ENCODE data around the gene MEIS2. TPM values are rescaled to one million over a fixed set of nuclear protein-coding genes. Genes with fewer than 3 reads are reported as not detected.

MEIS2 gene
- total and polyA plus RNA-seq, 8 donors: 14.1 to 44.5 (median 36.3) TPM

DNA sequence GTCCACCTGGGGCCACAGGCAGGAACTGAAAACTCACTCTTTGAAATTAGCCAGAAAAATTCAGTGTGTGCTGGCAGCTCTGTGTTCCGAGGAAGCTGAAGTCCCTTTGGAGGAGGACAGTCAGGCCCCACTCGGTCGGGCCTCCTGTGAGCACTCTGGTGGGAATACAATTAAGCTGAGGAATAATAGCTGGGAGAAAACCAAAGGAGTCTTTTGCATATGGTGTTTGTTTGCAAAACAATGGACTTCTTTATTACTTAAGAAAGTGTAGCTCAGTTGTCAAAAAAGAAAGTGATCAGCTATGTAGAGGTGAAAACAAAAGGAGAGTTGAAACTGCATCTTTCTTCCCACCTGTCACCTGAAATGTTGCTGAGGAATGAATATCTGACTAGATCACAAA is 202.5 kb downstream of the MEIS2 start:
- Histone ChIP-seq H3K27me3 (no peaks in the 10 kb centered on the region), H3K4me1 (no peaks in the 10 kb centered on the region), H3K9me3 (no peaks in the 10 kb centered on the region), H3K4me3 (no peak overlapping the region), H3K36me3 (peaks cover 0 to 3% of the 10 kb centered on the region in 2 donors), H3K27ac (no peak overlapping the region)
- DNase-seq: no peak
- TF ChIP-seq, protein P1, sequence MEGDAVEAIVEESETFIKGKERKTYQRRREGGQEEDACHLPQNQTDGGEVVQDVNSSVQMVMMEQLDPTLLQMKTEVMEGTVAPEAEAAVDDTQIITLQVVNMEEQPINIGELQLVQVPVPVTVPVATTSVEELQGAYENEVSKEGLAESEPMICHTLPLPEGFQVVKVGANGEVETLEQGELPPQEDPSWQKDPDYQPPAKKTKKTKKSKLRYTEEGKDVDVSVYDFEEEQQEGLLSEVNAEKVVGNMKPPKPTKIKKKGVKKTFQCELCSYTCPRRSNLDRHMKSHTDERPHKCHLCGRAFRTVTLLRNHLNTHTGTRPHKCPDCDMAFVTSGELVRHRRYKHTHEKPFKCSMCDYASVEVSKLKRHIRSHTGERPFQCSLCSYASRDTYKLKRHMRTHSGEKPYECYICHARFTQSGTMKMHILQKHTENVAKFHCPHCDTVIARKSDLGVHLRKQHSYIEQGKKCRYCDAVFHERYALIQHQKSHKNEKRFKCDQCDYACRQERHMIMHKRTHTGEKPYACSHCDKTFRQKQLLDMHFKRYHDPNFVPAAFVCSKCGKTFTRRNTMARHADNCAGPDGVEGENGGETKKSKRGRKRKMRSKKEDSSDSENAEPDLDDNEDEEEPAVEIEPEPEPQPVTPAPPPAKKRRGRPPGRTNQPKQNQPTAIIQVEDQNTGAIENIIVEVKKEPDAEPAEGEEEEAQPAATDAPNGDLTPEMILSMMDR (IDR thresholded peaks at IDR 0.05): no peak
- intact Hi-C loops (cut with DNase I): no loop called here
- ATAC-seq: no peak

GRCh38 chr15:36896949-36897348 is 203.4 kb downstream of the MEIS2 start:
- Histone ChIP-seq H3K27ac (no peak overlapping the region), H3K27me3 (no peaks in the 10 kb centered on the region), H3K36me3 (peaks cover 0 to 6% of the 10 kb centered on the region in 2 donors), H3K9me3 (no peaks in the 10 kb centered on the region), H3K4me1 (no peaks in the 10 kb centered on the region), H3K4me3 (no peak overlapping the region)
- DNase-seq (no peak), ATAC-seq (no peak)
- intact Hi-C loops (cut with DNase I): no loop called here
- TF ChIP-seq, protein P1 (IDR thresholded peaks at IDR 0.05): no peak

GRCh38 chr15:36894075-36894474 is 206.3 kb downstream of the MEIS2 start:
- intact Hi-C loops (cut with DNase I): no loop called here
- H3K9me3 ChIP-seq: no peaks in the 10 kb centered on the region
- no peak for DNase-seq
- H3K27me3 ChIP-seq: peaks cover 0 to 7% of the 10 kb centered on the region in 2 donors
- H3K36me3 ChIP-seq: peaks cover 0 to 7% of the 10 kb centered on the region in 2 donors
- ATAC-seq: no peak
- H3K4me3 ChIP-seq: no peak overlapping the region
- TF ChIP-seq, protein P1 (IDR thresholded peaks at IDR 0.05): no peak
- H3K4me1 ChIP-seq: no peaks in the 10 kb centered on the region
- no peak overlapping the region for H3K27ac ChIP-seq

- intact Hi-C loops (cut with DNase I): no loop called here
- ATAC-seq (no peak), DNase-seq (no peak)
- no peaks in the 10 kb centered on the region for H3K4me1 ChIP-seq
- H3K9me3 ChIP-seq: no peaks in the 10 kb centered on the region
- peaks cover 5 to 15% of the 10 kb centered on the region in 2 donors for H3K27me3 ChIP-seq
- TF ChIP-seq, protein P1 (IDR thresholded peaks at IDR 0.05): no peak
- H3K4me3 ChIP-seq: no peak overlapping the region
- H3K36me3 ChIP-seq: peaks cover 0 to 7% of the 10 kb centered on the region in 2 donors
- H3K27ac ChIP-seq: no peak overlapping the region
These were observed 207.1 kb downstream of the MEIS2 start for GRCh38 chr15:36893276-36893675.

DNA sequence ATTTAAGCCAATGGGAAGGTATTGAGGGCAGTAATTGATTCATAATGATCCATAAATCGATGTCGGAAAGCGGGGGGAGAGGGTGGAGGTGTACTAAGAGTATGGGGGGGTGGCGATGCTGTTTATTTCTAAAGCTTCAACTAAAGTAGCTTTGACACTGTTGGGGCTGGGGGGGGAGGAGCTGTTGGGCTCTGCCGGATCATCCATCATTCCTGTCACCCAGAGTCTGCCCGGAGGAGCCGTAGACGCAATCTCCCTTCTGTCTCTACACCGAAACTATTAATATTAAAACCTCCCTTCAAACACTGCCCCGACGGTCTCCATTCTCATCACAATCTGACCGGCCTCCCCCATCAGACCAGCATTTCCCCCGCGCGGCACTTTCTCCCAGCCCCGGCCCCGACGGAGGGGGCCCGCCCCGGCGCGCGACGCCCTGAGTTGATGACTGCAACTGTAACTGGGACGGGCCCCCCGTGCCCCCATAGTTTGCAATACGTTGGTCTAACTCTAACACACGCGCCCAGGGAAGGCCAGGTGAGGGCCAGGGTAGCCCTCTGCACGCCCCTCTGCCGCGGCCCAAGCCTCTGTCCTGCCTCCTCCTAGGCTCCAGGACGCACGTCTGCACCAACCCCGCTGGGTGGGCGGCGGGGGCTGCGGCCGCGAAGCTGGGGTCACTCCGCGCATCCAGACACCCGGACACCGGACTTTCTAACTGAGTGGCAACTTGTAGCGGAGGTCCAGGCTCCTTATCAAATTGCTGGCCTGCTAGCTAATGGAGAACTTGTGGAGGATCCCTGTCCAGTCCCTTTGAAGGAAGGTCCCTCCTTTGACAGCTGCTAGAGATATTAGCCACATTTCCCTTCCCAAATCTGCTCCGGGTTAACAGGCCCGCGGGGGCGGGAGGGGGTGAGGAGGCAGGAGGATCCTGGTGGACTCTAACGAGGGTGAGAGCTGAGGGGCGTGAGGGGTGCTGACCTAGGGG is 212.0 kb downstream of the MEIS2 start:
- no peak overlapping the region for H3K4me3 ChIP-seq
- peaks cover 0 to 5% of the 10 kb centered on the region in 2 donors for H3K36me3 ChIP-seq
- intact Hi-C loops (cut with DNase I): no loop called here
- H3K27ac ChIP-seq: no peak overlapping the region
- ATAC-seq (no peak), DNase-seq (peak in 1 of 4 donors; percentile 60)
- peaks cover 7 to 11% of the 10 kb centered on the region in 2 donors for H3K4me1 ChIP-seq
- H3K27me3 ChIP-seq: peaks cover 53 to 65% of the 10 kb centered on the region in 2 donors
- TF ChIP-seq, protein P1 (IDR thresholded peaks at IDR 0.05): no peak
- H3K9me3 ChIP-seq: no peaks in the 10 kb centered on the region
